ENCODE data around the gene DNAJC6.

DNA sequence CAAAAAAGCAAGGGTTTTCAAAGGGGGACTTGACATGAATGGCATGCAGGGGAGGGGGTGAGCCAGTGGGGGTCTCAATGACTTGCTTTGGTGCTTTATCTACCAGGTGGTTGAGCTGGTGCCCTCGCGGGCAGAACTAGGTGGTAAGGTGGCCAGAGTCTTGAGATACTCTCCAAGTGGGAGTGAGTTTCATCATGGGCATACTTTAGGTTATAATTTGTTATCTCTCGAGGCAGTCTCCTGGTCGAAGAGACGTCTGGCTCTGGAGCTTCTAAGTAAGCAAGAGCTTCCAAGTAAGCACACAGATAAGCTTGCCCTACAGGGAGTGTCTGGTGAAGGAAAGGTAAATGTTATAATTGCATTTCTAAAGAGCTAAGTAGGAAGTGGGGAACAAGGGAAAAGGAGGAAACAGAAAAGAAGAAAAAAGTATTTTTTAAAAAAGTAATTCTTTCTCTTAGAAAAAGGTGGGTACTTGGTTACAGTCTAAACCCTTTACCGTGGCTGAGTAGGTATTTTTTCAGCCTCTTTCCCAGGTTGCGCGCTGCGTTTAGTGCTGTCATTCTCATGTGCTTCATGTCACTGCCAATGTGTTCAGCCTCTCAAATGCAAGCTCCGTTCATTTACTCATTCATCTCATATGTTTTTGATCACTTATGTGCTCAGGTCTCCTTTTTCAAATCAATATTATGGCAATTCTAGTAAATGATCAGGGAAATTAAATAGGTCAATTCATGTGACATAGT lies 31.6 kb upstream of the DNAJC6 start:
- TF ChIP-seq CTCF (IDR thresholded peaks at IDR 0.05) (no peak), POLR2A (IDR thresholded peaks at IDR 0.05) (no peak)

Data from thyroid gland (tissue), 4 donors.